RWPE2 (cell line): Measurements from ENCODE around the gene ARHGEF18.

Source experiments
- ATAC-seq: fragments of 200-7000 bp; cut with Tn5 transposase; 3 replicates; pipeline ENCODE4 v1.9.1; 2021; ENCODE audit warnings: low read depth
- DNase-seq: peaks from one replicate; pipeline ENCODE4 v3.0.0-alpha.2; 2020; ENCODE audit warnings: low spot score
- H3K27ac ChIP-seq: fragments of 450-650 bp; 2 replicates; pipeline ENCODE4 v1.5.1; 2017; ENCODE audit warnings: mild to moderate bottlenecking; ENCODE audit not compliant: poor library complexity, severe bottlenecking
- H3K27me3 ChIP-seq: fragments of 250-450 bp; sonication (Bioruptor Pico); 2 replicates; pipeline ENCODE4 v1.5.1; 2021; ENCODE audit warnings: mild to moderate bottlenecking, moderate library complexity; ENCODE audit not compliant: insufficient read depth, poor library complexity, severe bottlenecking
- H3K36me3 ChIP-seq: fragments of 250-450 bp; sonication (Bioruptor Pico); 2 replicates; pipeline ENCODE4 v1.5.1; 2020; ENCODE audit warnings: low read depth, mild to moderate bottlenecking, moderate library complexity
- H3K4me1 ChIP-seq: fragments of 250-450 bp; sonication (Bioruptor Pico); 2 replicates; pipeline ENCODE4 v1.5.1; 2021; ENCODE audit warnings: mild to moderate bottlenecking, moderate library complexity; ENCODE audit not compliant: insufficient read depth, poor library complexity, severe bottlenecking
- H3K4me3 ChIP-seq: fragments of 250-450 bp; sonication (Bioruptor Pico); 2 replicates; pipeline ENCODE4 v1.5.1; 2021; ENCODE audit warnings: mild to moderate bottlenecking, moderate library complexity; ENCODE audit not compliant: severe bottlenecking
- H3K9me3 ChIP-seq: fragments of 250-450 bp; sonication (Bioruptor Pico); 2 replicates; pipeline ENCODE4 v1.5.1; 2021; ENCODE audit warnings: mild to moderate bottlenecking, moderate library complexity; ENCODE audit not compliant: severe bottlenecking
- TF ChIP-seq, protein P1 (sequence below): fragments of 450-650 bp; IDR thresholded peaks from one replicate; pipeline ENCODE4 v1.5.1; 2017; ENCODE audit warnings: mild to moderate bottlenecking, moderate library complexity; ENCODE audit not compliant: poor library complexity, severe bottlenecking

The ARHGEF18 gene

GRCh38 chr19:7349231-7349591 lies 474 bp downstream of the ARHGEF18 start:
- Histone ChIP-seq H3K4me3 (no peak overlapping the region), H3K9me3 (no peaks in the 10 kb centered on the region), H3K27me3 (no peaks in the 10 kb centered on the region), H3K4me1 (no peaks in the 10 kb centered on the region), H3K36me3 (no peaks in the 10 kb centered on the region), H3K27ac (no peak overlapping the region)
- DNase-seq = no peak
- no peak for ATAC-seq
- TF ChIP-seq, protein P1, sequence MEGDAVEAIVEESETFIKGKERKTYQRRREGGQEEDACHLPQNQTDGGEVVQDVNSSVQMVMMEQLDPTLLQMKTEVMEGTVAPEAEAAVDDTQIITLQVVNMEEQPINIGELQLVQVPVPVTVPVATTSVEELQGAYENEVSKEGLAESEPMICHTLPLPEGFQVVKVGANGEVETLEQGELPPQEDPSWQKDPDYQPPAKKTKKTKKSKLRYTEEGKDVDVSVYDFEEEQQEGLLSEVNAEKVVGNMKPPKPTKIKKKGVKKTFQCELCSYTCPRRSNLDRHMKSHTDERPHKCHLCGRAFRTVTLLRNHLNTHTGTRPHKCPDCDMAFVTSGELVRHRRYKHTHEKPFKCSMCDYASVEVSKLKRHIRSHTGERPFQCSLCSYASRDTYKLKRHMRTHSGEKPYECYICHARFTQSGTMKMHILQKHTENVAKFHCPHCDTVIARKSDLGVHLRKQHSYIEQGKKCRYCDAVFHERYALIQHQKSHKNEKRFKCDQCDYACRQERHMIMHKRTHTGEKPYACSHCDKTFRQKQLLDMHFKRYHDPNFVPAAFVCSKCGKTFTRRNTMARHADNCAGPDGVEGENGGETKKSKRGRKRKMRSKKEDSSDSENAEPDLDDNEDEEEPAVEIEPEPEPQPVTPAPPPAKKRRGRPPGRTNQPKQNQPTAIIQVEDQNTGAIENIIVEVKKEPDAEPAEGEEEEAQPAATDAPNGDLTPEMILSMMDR = no peak

- ATAC-seq = no peak
- Histone ChIP-seq H3K36me3 (no peaks in the 10 kb centered on the region), H3K9me3 (no peaks in the 10 kb centered on the region), H3K27me3 (no peaks in the 10 kb centered on the region), H3K4me3 (no peak overlapping the region), H3K4me1 (no peaks in the 10 kb centered on the region), H3K27ac (no peak overlapping the region)
- TF ChIP-seq, protein P1 = no peak
- DNase-seq = no peak
These were observed 1.4 kb downstream of the ARHGEF18 start for GRCh38 chr19:7349961-7350711.

DNA sequence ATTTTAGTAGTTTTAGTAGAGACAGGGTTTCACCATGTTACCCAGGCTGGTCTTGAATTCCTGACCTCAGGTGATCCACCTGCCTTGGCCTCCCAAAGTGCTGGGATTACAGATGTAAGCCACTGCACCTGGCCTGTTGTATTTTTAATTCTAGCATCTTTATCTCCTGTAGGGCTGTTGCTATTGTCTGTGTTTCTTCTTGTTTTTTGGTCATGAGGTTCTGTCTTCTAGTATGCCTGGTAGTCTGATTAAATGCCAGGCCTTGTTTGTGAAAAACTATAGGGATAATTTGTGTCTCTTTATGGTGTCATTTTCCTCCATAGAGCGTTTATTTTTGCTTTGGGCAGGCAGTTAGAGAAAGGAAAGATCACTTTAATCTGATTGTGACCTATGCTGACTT lies 3.1 kb downstream of the ARHGEF18 start:
- Histone ChIP-seq H3K4me3 (no peak overlapping the region), H3K4me1 (no peaks in the 10 kb centered on the region), H3K9me3 (no peaks in the 10 kb centered on the region), H3K27ac (no peak overlapping the region), H3K27me3 (no peaks in the 10 kb centered on the region), H3K36me3 (no peaks in the 10 kb centered on the region)
- ATAC-seq (no peak), DNase-seq (no peak)
- TF ChIP-seq, protein P1 = no peak

DNA sequence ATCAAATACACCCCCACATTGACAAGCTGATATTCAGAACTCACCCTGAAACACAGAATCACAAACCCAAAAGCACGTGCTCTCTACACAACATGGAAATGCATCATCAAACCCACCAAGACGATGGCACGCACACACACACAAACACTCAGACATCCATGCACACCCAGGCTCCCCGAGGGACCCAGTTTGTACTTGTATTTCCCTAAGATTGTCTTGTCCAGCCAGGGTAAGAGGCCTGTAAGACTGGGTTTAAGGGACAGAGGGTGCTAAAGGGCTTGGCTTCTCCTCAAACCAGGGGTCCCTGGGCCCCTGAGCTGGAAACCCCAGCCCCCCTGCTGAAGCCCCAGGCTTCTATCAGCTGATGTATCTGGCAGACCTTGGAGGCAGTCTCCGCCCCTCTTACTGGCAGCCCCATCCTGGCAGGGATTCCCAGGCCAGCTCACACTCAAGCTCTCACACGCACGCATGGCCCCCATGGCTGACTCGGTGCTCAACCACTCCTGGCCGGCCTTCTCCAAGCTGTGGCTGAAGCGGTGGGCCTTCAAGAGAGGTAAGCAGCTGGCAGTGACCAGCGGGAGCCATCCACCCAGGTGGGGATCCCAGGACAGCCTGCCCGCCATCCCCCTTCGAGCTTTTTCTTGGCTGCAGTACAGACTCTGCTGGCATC lies 6.5 kb downstream of the ARHGEF18 start:
- no peak for DNase-seq
- H3K4me3 ChIP-seq = no peak overlapping the region

More for the DNA sequence above, 6.5 kb downstream of the ARHGEF18 start:
- ATAC-seq = peak; percentile 33; the same call in 1 of the 3 replicates
- Histone ChIP-seq H3K4me1 (no peaks in the 10 kb centered on the region), H3K27me3 (no peaks in the 10 kb centered on the region), H3K9me3 (no peaks in the 10 kb centered on the region), H3K36me3 (no peaks in the 10 kb centered on the region), H3K27ac (no peak overlapping the region)
- TF ChIP-seq, protein P1 = no peak
